ENCODE data around the gene RUBCNL. TPM values are rescaled to one million over a fixed set of nuclear protein-coding genes. Genes with fewer than 3 reads are reported as not detected.

Gene RUBCNL
- total RNA-seq, 1 experiment from 2014 or later: 1.9 TPM

GRCh38 chr13:46396341-46396740 lies 9.3 kb upstream of the RUBCNL start (continued):
- TF ChIP-seq ARID4B (CRISPR knock-in tag; IDR thresholded peaks at IDR 0.05; ENCODE audit: borderline replicate concordance) (no peak), PRDM15 (CRISPR knock-in tag; IDR thresholded peaks at IDR 0.05) (no peak), SMAD3 (CRISPR knock-in tag; IDR thresholded peaks at IDR 0.05; ENCODE audit: borderline replicate concordance) (no peak)

GRCh38 chr13:46392967-46393366 lies 5.9 kb upstream of the RUBCNL start:
- ChIA-PET POLR2A (no interaction called here), CTCF (no interaction called here)
- H3K4me3 Mint-ChIP-seq: no peak overlapping the region
- no peaks in the 10 kb centered on the region for H3K9me3 Mint-ChIP-seq
- H3K4me1 Mint-ChIP-seq: peaks cover 15% of the 10 kb centered on the region
- H3K27ac Mint-ChIP-seq: no peak overlapping the region
- ATAC-seq (no peak), DNase-seq (ENCODE audit: low spot score) (no peak)
- no peak for TF ChIP-seq HMGA2 (CRISPR knock-in tag; IDR thresholded peaks at IDR 0.05)
- TF ChIP-seq SP1 (CRISPR knock-in tag; conservative IDR thresholded peaks at IDR 0.05): no peak
- no peak for TF ChIP-seq GRHL2 (CRISPR knock-in tag; IDR thresholded peaks at IDR 0.05; ENCODE audit: insufficient replicate concordance, severe bottlenecking)
- TF ChIP-seq E2F1 (CRISPR knock-in tag; IDR thresholded peaks at IDR 0.05): no peak
- TF ChIP-seq CBFB (CRISPR knock-in tag; IDR thresholded peaks at IDR 0.05; ENCODE audit: low read depth): no peak
- TF ChIP-seq ZMAT4 (CRISPR knock-in tag; IDR thresholded peaks at IDR 0.05): no peak
- no peak for TF ChIP-seq NR1H2 (CRISPR knock-in tag; IDR thresholded peaks at IDR 0.05)
- no peak for TF ChIP-seq AR (CRISPR knock-in tag; IDR thresholded peaks at IDR 0.05)
- TF ChIP-seq IRF1 (CRISPR knock-in tag; IDR thresholded peaks at IDR 0.05): no peak
- no peak for TF ChIP-seq ZNF671 (CRISPR knock-in tag; IDR thresholded peaks at IDR 0.05)
- TF ChIP-seq ZNF396 (CRISPR knock-in tag; IDR thresholded peaks at IDR 0.05; ENCODE audit: borderline replicate concordance): no peak
- no peak for TF ChIP-seq TP53 (CRISPR knock-in tag; IDR thresholded peaks at IDR 0.05)
- peaks cover 21% of the 10 kb centered on the region for H3K27me3 Mint-ChIP-seq (ENCODE audit: low read depth)
- H3K36me3 Mint-ChIP-seq: no peaks in the 10 kb centered on the region

Data from WTC11 (cell line).